Mesothelial cell of epicardium (in vitro differentiated cells): ENCODE results near the gene CASTOR1. TPM values are rescaled to one million over a fixed set of nuclear protein-coding genes. Genes with fewer than 3 reads are reported as not detected.

Source experiments
- DNase-seq, 2 experiments: peaks; one replicate each; pipeline ENCODE4 v3.0.0; 2021; ENCODE audit warnings: low spot score in 2 of 2; ENCODE audit not compliant: unreplicated experiment in 2 of 2
- H3K27ac Mint-ChIP-seq: 2 replicates; pipeline ENCODE4 v1.8.0; 2021; ENCODE audit warnings: mixed read lengths
- H3K27me3 Mint-ChIP-seq: 2 replicates; pipeline ENCODE4 v1.8.0; 2021; ENCODE audit warnings: low read depth, mixed read lengths
- H3K36me3 Mint-ChIP-seq: 2 replicates; pipeline ENCODE4 v1.8.0; 2021; ENCODE audit warnings: mixed read lengths
- H3K4me1 Mint-ChIP-seq: 2 replicates; pipeline ENCODE4 v1.8.0; 2021; ENCODE audit warnings: mixed read lengths
- H3K4me3 Mint-ChIP-seq: 2 replicates; pipeline ENCODE4 v1.8.0; 2021; ENCODE audit warnings: mild to moderate bottlenecking, moderate library complexity, mixed read lengths
- H3K9me3 Mint-ChIP-seq: 2 replicates; pipeline ENCODE4 v1.8.0; 2021; ENCODE audit warnings: mixed read lengths
- CTCF ChIP-seq: fragments of 200-600 bp; sonication (generic); IDR thresholded peaks from one replicate; pipeline ENCODE4 v1.5.0; 2021; ENCODE audit warnings: antibody characterized with exemption; ENCODE audit not compliant: unreplicated experiment
- total RNA-seq: library from RNA; stranded (reverse); gene quantifications from 3 replicates; pipeline ENCODE4 v1.2.1, GENCODE V29; 2021

Gene CASTOR1
- total RNA-seq, 1 donor from 2014 or later, result 13.5 TPM

DNA sequence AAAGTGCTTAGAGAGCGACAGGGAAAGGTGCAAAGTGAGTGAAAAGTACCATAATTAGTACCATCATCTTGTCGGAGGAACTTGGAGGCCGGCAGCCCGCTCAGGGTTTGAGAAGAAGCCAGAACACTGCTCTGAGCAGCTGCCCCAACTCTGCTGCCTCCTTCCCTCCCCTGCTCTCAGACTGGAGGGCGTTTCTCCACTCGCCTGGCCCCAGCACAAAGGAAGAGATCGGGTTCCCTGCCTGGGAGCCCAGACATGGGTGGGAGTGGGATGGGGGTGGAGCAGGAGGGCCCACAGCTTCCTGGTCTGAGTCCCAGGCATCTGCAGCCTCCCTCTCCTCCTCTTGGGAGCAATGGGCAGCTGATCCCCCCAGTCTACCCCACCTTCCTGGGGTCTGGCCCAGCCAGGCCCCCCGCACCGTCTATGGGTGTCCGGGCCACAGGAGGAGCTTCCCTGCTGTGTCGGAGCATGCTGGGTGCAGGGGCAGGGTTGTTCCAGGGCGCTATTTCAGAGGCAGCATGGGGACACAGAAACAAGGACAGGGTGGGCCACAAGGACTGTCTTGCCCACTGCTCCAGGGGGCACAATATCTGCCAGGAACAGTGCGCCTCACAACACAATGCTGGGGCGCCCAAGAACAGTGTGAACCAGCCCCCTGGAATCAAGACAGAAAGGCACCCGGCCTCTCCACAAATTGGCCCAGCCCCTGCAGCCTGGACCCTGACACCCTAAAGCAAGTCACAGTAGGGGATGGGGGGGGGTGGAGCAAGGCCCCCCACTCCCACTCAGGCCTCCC, 47.5 kb downstream of the CASTOR1 start:
- Mint-ChIP-seq H3K27me3 (no peaks in the 10 kb centered on the region), H3K36me3 (peaks cover 12% of the 10 kb centered on the region), H3K4me1 (peaks cover 56% of the 10 kb centered on the region), H3K9me3 (no peaks in the 10 kb centered on the region), H3K27ac (peak overlapping the region; percentile 82), H3K4me3 (no peak overlapping the region)
- no peak for DNase-seq
- TF ChIP-seq CTCF, result no peak

- Mint-ChIP-seq H3K4me1 (peaks cover 56% of the 10 kb centered on the region), H3K27ac (peak overlapping the region; percentile 82), H3K4me3 (no peak overlapping the region), H3K36me3 (peaks cover 12% of the 10 kb centered on the region), H3K27me3 (no peaks in the 10 kb centered on the region), H3K9me3 (no peaks in the 10 kb centered on the region)
- TF ChIP-seq CTCF, result no peak
- no peak for DNase-seq
These were observed 48.5 kb downstream of the CASTOR1 start for GRCh38 chr22:30240541-30241417.

DNA sequence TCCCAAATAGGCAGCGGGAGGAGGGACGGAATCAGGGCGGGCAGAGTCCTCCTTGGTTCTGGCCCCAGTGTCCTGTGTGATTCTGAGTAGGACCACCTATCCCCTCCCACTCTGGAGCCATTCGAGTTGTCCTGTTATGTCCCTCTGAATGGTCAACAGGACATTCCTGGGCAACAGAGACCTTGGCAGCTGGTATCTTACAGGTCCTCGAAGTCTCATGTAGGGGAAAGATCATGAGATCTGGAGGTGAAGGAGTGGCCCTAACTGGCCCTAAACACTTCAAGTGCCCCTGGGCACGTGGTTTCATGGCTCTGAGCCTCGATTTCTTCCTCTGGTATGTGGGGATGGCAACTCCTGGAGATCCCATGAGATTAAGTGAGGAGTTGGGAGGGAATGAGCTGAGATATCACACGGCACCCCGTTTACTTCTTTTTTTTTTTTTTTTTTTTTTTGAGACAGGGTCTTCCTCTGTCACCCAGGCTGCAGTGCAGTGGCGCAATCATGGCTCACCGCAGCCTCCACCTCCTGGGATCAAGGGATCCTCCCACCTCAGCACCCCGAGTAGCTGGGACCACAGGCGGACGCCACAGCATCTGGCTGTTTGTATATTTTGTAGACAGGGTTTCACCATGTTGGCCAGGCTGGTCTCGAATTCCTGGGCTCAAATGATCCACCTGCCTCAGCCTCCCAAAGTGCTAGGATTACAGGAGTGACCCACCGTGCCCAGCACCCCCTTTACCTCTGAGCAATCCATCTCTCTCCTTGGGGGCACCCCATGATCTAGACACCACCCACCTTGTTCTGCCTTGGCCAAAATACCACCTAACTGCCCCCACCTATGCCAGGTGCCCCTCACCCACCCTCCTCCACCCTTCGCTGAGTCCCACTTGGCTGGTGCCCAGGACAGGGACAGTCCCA, 49.6 kb downstream of the CASTOR1 start:
- no peak for TF ChIP-seq CTCF
- H3K4me3 Mint-ChIP-seq, result no peak overlapping the region
- H3K36me3 Mint-ChIP-seq, result peaks cover 12% of the 10 kb centered on the region
- no peaks in the 10 kb centered on the region for H3K27me3 Mint-ChIP-seq
- peak overlapping the region; percentile 14 for H3K27ac Mint-ChIP-seq
- H3K9me3 Mint-ChIP-seq, result no peaks in the 10 kb centered on the region
- H3K4me1 Mint-ChIP-seq, result peaks cover 58% of the 10 kb centered on the region
- DNase-seq, result no peak

DNA sequence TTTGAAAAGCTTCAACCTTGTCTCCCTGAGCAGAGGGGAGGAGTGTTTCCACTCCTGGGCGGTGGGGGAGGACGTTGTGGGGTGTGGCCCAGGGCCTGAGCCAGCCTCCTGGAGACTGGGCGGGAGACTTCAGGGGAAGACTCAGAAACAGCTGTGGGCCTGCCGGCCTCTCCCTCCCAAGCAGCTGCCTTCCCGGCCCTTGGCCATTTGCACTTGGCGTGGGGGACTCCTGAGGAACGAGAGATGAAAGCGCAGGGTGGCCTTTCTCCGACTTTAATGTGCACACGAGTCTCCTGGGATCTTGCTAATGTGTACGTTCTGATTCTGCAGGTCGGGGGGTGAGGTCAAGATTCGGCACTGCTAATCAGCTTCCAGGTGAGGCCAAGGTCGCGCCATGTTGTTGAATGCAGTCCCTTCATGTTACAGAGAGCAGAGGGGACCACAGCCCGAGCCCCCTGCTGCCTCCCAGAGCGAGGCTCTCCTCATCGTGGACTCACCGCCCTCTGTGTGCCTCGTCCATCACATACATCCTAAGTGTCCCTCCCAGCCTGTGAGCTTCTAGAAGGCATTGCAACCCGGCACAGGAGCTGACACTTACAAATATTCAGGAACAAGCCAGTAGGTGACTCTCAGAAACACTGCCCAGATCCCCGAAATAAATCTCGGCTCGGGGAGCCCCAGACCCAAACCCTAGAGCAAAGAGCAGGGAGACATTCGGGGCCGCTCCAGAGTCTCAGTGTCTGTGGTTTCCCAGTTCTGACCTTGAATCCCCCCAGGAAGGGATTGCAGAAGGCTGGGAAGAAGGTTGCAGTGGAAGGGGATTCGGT, 50.4 kb downstream of the CASTOR1 start:
- peak in 1 of 2 experiments; percentile 60 for DNase-seq
- H3K27me3 Mint-ChIP-seq, result no peaks in the 10 kb centered on the region
- H3K27ac Mint-ChIP-seq, result peak overlapping the region; percentile 97
- no peak overlapping the region for H3K4me3 Mint-ChIP-seq
- H3K36me3 Mint-ChIP-seq, result peaks cover 8% of the 10 kb centered on the region
- no peaks in the 10 kb centered on the region for H3K9me3 Mint-ChIP-seq
- H3K4me1 Mint-ChIP-seq, result peaks cover 56% of the 10 kb centered on the region
- no peak for TF ChIP-seq CTCF
